GM19455 (cell line): Measurements from ENCODE around the gene DOHH.

Source experiments
- ATAC-seq: cut with Tn5 transposase; IDR thresholded peaks from one replicate; pipeline ENCODE4 v1.9.1; 2021; ENCODE audit not compliant: unreplicated experiment

Gene DOHH

DNA sequence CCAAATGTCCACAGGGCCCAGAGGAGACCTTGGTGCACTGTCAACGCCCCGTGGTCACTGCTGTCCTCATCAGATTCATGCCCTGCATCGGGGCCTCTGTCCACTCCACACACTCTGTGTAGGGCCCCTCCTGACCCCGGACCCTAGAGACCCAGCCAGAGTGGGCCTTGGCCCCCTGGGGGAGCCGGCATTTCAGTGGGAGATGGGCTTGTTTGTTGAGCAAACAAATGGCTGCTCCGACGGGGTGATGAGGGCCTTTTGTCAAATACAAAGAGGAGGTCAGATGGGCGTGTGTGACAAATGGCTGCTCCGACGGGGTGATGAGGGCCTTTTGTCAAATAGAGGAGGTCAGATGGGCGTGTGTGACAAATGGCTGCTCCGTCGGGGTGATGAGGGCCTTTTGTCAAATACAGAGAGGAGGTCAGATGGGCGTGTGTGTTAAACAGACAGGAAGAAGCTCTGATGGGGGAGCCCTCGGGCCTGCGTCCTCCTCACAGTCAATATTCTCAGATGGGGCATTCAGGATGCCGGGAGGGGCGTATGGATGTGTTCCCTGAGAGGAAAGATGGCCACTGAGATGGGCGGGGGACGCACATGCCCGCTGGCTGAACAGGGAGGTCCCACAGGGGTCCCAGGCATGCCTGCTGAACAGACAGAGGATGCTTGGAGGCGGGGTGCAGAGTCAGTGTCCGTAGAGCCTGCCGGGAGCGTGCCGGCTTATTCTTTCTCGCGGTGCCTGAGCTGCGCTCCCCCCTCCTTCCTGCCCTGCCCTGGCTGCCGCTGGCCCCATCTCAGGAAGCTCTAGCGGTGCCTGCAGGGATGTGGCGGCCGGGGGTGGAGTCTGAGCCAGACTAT is 56.4 kb downstream of the DOHH start:
- ATAC-seq = no peak

DNA sequence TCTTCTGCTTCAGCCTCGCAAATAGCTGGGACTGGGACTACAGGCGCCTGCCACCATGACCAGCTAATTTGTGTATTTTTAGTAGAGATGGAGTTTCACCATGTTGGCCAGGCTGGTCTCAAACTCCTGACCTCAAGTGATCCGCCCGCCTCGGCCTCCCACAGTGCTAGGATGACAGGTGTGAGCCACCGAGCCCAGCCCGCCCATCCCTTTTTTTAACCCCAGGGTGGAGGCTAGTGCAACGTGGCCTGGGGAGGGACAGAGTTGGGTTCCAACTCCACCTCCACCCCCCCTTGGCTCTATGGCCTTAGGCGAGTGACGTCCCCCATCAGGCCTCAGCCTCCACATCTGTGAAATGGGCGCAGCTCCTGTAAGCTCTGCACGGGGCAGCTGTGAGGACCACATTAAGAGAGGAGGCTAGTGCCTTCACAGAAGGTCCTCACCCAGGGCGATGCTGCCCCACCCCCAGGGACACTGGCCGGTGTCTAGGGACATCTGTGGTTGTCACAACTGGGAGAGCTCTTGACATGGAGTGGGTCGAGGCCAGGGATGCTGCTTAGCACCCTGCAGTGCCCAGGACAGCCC is 57.9 kb downstream of the DOHH start:
- ATAC-seq = no peak

DNA sequence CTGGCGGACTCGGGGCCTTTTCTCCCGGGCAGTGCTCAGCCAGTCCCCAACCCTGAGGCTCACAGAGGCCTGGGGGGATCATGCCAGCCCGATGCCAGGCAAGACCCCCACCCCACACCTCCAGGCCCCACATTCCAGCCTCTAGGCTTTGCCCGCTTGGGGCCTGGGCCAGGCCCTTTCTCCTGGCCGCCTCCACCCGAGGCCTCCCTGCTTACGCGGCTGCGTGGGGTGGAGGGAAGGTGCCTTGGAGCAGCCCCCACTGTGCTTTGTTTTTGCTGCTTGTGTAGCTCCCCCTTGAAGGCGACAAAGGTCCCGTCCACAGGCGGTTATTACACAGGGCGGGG is 58.5 kb downstream of the DOHH start:
- ATAC-seq = no peak

DNA sequence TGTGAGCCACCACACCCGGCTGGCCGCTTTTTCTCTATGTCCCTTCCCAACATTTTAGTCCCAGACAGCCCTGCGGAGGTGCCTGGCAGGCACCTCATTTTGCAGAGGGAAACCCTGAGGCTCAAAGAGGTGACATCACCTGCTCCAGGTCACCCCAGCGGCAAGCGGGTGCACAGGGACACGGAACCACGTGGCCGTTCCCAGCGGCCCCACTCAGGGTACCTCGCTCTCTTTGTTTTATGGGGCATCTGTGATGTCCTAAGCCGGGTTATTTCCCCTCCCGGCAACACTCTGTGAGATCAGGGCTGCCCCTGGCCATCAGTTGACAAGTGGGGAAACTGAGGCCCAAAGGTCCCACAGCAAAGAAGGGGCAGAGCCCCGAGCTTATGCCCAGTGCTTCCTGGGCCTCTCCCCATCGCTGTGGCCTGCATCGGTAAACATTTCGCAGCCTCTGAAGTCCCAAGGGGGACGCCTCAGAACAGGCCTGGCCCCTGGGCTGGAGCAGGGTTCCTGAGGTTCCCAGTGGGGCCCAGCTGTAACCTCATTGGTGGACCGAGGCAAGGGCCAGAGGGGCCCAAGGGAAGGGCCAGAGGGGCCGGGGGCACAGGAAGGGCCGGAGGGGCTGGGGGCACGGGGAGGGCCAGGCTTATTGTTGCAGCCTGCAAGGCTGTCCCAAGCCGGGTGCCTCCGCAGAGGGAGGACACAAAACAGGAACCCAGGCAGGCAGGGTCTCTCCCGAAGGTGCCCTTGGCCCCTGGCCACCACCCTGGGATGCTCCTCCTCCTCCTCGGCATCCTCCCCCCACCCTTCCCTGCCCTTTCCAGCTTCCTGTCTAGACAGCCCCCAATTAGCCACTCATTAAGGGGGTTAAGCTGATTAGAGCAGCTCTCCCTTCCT is 59.1 kb downstream of the DOHH start:
- ATAC-seq = no peak
